Kidney epithelial cell (primary cell): ENCODE data around the gene CITED2. TPM values are rescaled to one million over a fixed set of nuclear protein-coding genes. Genes with fewer than 3 reads are reported as not detected.

ENCODE experiments used
- DNase-seq: peaks from one replicate; pipeline ENCODE4 v3.0.0-alpha.2; 2010; ENCODE audit warnings: low read depth
- H3K27me3 ChIP-seq: 2 replicates; pipeline ENCODE4 v1.6.0; 2011; ENCODE audit warnings: low read length; ENCODE audit not compliant: control insufficient read depth, insufficient read depth
- H3K36me3 ChIP-seq: 2 replicates; pipeline ENCODE4 v1.5.1; 2011; ENCODE audit warnings: low read length; ENCODE audit not compliant: control insufficient read depth, insufficient read depth
- H3K4me3 ChIP-seq: 2 replicates; pipeline ENCODE4 v1.5.1; 2011; ENCODE audit warnings: low read depth, mild to moderate bottlenecking, control low read depth, low read length
- total RNA-seq: library from RNA; depleted of rRNA; stranded (reverse); fragments of >200 nt; gene quantifications from 2 replicates; pipeline ENCODE4 v1.2.3, GENCODE V29; 2015
- TF ChIP-seq, protein P1 (sequence below): IDR thresholded peaks from 2 replicates; pipeline ENCODE4 v1.5.1; 2011; ENCODE audit warnings: mild to moderate bottlenecking, moderate library complexity, low read length, control low read depth, inconsistent platforms; ENCODE audit not compliant: insufficient read depth, poor library complexity, severe bottlenecking

The CITED2 gene
- total RNA-seq, 1 donor from 2014 or later = 74.2 TPM

GRCh38 chr6:139370999-139371345 lies 3.5 kb downstream of the CITED2 start:
- Histone ChIP-seq H3K27me3 (no peaks in the 10 kb centered on the region), H3K4me3 (peak overlapping the region; percentile 74), H3K36me3 (no peaks in the 10 kb centered on the region)
- DNase-seq = no peak
- TF ChIP-seq, protein P1, sequence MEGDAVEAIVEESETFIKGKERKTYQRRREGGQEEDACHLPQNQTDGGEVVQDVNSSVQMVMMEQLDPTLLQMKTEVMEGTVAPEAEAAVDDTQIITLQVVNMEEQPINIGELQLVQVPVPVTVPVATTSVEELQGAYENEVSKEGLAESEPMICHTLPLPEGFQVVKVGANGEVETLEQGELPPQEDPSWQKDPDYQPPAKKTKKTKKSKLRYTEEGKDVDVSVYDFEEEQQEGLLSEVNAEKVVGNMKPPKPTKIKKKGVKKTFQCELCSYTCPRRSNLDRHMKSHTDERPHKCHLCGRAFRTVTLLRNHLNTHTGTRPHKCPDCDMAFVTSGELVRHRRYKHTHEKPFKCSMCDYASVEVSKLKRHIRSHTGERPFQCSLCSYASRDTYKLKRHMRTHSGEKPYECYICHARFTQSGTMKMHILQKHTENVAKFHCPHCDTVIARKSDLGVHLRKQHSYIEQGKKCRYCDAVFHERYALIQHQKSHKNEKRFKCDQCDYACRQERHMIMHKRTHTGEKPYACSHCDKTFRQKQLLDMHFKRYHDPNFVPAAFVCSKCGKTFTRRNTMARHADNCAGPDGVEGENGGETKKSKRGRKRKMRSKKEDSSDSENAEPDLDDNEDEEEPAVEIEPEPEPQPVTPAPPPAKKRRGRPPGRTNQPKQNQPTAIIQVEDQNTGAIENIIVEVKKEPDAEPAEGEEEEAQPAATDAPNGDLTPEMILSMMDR = no peak

DNA sequence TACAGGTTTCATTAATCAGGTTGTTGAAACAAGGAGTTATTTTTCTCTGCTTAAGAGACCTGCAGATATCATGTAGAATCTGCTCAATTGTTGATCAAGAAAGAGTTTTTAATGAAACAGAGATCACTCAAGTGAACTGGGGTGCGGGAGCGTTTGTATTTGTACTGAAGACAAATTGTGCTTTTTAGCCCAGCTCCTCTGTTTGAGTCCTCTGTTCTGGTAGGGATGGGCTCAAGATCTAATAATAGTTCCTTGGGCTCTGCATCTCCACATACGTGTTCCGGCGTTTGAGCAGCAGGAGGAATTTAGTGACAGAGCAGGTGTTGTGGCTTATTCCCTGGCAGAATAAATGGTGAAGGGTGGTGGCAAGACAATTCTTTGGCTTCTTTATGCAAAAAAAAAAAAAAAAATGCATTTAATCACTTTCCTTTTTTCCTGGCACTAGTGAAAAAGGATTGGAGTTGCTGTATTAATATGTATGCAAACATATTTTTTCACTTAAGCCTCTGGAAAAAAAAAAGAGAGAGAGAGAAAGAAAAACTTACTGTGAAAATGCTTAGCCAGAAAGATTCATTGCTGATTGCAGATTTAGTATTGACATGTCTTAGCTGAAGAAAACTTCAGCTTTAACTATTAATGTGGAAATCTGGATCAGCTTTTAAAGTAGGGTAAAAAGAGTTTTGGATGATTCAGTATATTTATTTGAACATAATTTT lies 4.0 kb downstream of the CITED2 start:
- DNase-seq = no peak
- H3K27me3 ChIP-seq = no peaks in the 10 kb centered on the region
- no peaks in the 10 kb centered on the region for H3K36me3 ChIP-seq
- TF ChIP-seq, protein P1 = no peak
- no peak overlapping the region for H3K4me3 ChIP-seq

DNA sequence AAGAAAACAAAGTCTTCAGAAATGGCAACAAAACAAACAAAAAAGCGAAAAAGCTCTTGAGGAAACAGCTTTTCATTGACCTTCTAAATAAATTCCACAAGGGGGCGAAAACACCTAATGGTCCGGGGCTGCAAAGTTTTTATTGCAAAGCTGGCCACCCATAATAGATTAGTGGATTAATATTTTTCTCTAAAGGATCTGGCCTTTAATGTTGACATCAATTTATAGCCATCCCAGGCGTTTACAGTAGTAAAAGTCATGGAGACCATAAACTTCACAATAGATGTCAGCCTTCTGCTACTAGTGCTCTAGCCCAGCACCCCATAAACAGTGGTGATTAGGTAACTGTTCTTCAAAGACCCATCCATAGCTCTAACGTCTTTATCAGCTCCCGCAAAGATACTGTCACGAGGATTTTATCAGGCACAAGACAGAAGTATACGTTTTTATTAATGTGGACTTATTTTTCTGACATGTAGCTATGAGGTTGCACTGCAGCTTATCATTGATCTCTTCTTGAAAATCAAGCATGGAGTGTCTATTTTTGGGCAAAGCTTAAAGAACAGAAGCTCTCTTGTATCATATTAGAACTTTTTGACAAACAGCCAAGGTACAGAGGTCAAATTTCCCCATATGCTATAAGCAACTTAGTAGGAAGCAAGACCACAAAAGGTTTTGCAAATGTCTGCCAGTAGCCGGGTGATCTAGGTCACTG lies 4.7 kb downstream of the CITED2 start:
- Histone ChIP-seq H3K27me3 (no peaks in the 10 kb centered on the region), H3K4me3 (no peak overlapping the region), H3K36me3 (no peaks in the 10 kb centered on the region)
- DNase-seq = no peak
- TF ChIP-seq, protein P1 = peak; percentile 53

DNA sequence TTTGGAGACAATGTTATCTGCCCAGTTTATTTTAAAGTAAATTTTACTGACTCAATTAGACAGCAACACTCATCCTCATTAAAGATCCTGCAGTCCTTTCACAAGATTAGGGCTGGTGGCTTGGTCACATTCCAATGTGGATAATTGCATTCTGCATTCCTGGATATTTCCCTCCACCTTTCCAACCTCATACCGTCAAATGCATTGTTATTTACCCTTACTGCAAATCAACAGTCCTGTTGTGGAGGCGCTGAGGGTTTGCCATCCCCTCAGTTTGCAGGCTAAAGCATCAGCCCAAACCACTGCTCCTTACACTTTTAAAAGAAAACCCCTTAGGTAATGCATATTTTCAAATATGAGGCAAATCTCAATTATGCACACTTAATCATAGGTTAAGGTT lies 5.4 kb downstream of the CITED2 start:
- Histone ChIP-seq H3K27me3 (no peaks in the 10 kb centered on the region), H3K36me3 (no peaks in the 10 kb centered on the region), H3K4me3 (no peak overlapping the region)
- DNase-seq = no peak
- TF ChIP-seq, protein P1 = no peak

DNA sequence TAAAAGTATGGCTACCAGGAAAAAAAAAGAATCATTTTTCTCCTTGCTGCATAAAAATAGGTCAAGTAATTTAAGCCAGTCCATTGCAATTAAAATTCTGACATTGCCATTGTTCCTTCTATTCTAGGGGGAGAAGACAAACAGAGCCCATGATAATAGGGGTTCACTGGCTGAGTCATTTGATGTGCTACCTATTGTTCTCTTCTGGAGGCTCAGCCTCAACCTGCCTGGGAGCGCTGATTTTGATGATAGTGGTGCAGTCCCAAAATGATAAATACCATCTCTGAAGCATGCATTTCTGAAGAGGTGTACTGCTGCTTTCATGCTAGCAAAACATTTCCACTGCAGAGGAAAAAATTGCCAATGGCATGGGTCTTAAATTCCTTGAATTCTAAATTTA lies 5.8 kb downstream of the CITED2 start:
- no peaks in the 10 kb centered on the region for H3K36me3 ChIP-seq
- TF ChIP-seq, protein P1 = no peak
- no peak for DNase-seq
- no peaks in the 10 kb centered on the region for H3K27me3 ChIP-seq
- H3K4me3 ChIP-seq = no peak overlapping the region
